Fibroblast of lung (primary cell): ENCODE results near the gene TAF6L. TPM values are rescaled to one million over a fixed set of nuclear protein-coding genes. Genes with fewer than 3 reads are reported as not detected.

Experiments
- DNase-seq, 2 donors: peaks; one replicate each; pipeline versions ENCODE4 v3.0.0 to v3.0.0-alpha.2; 2010; ENCODE audit warnings: low read depth in 2 of 2
- H2AFZ ChIP-seq: 2 replicates; pipeline ENCODE4 v1.5.1; 2012; ENCODE audit warnings: low read length, control low read depth, inconsistent platforms
- H3K27ac ChIP-seq: 2 replicates; pipeline ENCODE4 v1.5.1; 2011; ENCODE audit warnings: low read length, control low read depth; ENCODE audit not compliant: insufficient read depth
- H3K27me3 ChIP-seq: 2 replicates; pipeline ENCODE4 v1.5.1; 2011; ENCODE audit warnings: mild to moderate bottlenecking, low read length; ENCODE audit not compliant: control insufficient read depth, insufficient read depth
- H3K36me3 ChIP-seq: 2 replicates; pipeline ENCODE4 v1.5.1; 2011; ENCODE audit warnings: low read length; ENCODE audit not compliant: control insufficient read depth, insufficient read depth
- H3K4me1 ChIP-seq: 2 replicates; pipeline ENCODE4 v1.5.1; 2011; ENCODE audit warnings: low read length; ENCODE audit not compliant: control insufficient read depth, insufficient read depth; ENCODE audit errors: extremely low read depth
- H3K4me2 ChIP-seq: 2 replicates; pipeline ENCODE4 v1.5.1; 2011; ENCODE audit warnings: low read length, control low read depth; ENCODE audit not compliant: insufficient read depth; ENCODE audit errors: extremely low read depth
- H3K4me3 ChIP-seq, 4 experiments: fragments of 200-600 bp in 1 of 4; sonication (generic) in 1 of 4; replicated peaks in 1 of 4; 2 replicates each; pipeline ENCODE4 v1.5.1; 2011 to 2016; ENCODE audit warnings: low read length in 4 of 4, low read depth in 3 of 4, mild to moderate bottlenecking in 3 of 4, control low read depth in 2 of 4, inconsistent platforms in 1 of 4, mixed read lengths in 1 of 4; ENCODE audit not compliant: insufficient read depth in 1 of 4; ENCODE audit errors: control extremely low read depth in 1 of 4
- H3K79me2 ChIP-seq: 2 replicates; pipeline ENCODE4 v1.5.1; 2012; ENCODE audit warnings: mild to moderate bottlenecking, low read length, inconsistent platforms; ENCODE audit not compliant: control insufficient read depth, insufficient read depth
- H3K9ac ChIP-seq: 2 replicates; pipeline ENCODE4 v1.5.1; 2011; ENCODE audit warnings: mild to moderate bottlenecking, low read length, control low read depth; ENCODE audit not compliant: insufficient read depth
- H3K9me3 ChIP-seq: 2 replicates; pipeline ENCODE4 v1.5.1; 2012; ENCODE audit warnings: low read depth, low read length; ENCODE audit not compliant: control insufficient read depth, insufficient read depth
- H4K20me1 ChIP-seq: 2 replicates; pipeline ENCODE4 v1.5.1; 2011; ENCODE audit warnings: low read length; ENCODE audit not compliant: control insufficient read depth, insufficient read depth; ENCODE audit errors: extremely low read depth
- EZH2 ChIP-seq: IDR thresholded peaks from 2 replicates; pipeline ENCODE4 v1.5.1; 2012; ENCODE audit warnings: low read length, control low read depth, mild to moderate bottlenecking; ENCODE audit errors: missing control alignments
- polyA plus RNA-seq, 2 donors: library from polyadenylated mRNA; depleted of rRNA in 1 of 2; stranded (reverse) in 1 of 2; unstranded in 1 of 2; fragments of >200 nt; gene quantifications; 2 replicates each; pipeline ENCODE4 v1.2.1, GENCODE V29; 2011 to 2012; ENCODE audit warnings: missing spikeins in 1 of 2
- total RNA-seq: library from RNA; depleted of rRNA; stranded (reverse); fragments of >200 nt; gene quantifications from 2 replicates; pipeline ENCODE4 v1.2.1, GENCODE V29; 2014
- TF ChIP-seq, protein P1 (sequence below), 2 donors: IDR thresholded peaks in 1 of 2; conservative IDR thresholded peaks in 1 of 2; 1 replicate in 1 of 2; 2 replicates in 1 of 2; pipeline ENCODE4 v1.5.1; 2011 to 2012; ENCODE audit warnings: low read length in 2 of 2, control low read depth in 1 of 2, inconsistent platforms in 1 of 2, low read depth in 1 of 2, mild to moderate bottlenecking in 1 of 2

Gene TAF6L
- total and polyA plus RNA-seq, 2 donors (not counting 1 experiment from before 2014, with no cell fraction given), result 10.0 to 18.8 TPM

DNA sequence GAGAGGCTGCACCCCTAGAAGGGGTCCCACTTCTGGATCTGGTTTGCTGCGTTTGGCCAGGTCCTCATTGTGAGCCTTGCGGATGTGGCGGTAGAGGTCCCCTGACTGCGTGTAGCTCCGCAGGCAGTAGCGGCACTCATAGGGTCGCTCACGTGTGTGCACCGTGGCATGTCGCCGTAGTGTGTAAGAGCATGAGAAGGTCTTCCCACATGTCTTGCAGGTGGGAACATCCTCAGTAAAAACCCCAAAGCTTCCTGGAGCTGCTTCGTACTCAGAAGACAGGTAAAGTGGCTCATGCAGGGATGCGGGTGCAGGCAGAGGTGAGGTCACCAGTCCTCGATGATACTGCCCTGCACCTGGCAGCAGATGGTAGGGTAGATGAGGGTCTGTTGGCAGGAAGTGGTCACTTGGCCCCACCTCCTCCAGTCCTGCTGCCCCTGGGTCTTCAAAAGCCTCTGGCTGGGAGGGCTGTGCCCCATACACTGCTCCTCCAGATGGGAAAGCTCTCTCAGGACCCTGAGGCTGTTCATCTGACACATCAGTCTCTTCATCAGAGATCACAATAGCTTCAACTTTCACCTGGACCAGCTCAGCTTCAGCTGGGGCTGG is 18.9 kb upstream of the TAF6L start:
- H3K4me3 ChIP-seq, result no peak overlapping the region
- H3K4me2 ChIP-seq, result no peak overlapping the region
- no peaks in the 10 kb centered on the region for H4K20me1 ChIP-seq
- peaks cover 5% of the 10 kb centered on the region for H3K36me3 ChIP-seq
- no peak overlapping the region for H3K27ac ChIP-seq
- no peak overlapping the region for H2AFZ ChIP-seq
- TF ChIP-seq, protein P1, sequence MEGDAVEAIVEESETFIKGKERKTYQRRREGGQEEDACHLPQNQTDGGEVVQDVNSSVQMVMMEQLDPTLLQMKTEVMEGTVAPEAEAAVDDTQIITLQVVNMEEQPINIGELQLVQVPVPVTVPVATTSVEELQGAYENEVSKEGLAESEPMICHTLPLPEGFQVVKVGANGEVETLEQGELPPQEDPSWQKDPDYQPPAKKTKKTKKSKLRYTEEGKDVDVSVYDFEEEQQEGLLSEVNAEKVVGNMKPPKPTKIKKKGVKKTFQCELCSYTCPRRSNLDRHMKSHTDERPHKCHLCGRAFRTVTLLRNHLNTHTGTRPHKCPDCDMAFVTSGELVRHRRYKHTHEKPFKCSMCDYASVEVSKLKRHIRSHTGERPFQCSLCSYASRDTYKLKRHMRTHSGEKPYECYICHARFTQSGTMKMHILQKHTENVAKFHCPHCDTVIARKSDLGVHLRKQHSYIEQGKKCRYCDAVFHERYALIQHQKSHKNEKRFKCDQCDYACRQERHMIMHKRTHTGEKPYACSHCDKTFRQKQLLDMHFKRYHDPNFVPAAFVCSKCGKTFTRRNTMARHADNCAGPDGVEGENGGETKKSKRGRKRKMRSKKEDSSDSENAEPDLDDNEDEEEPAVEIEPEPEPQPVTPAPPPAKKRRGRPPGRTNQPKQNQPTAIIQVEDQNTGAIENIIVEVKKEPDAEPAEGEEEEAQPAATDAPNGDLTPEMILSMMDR (conservative IDR thresholded peaks at IDR 0.05 in 1 of 2, IDR thresholded peaks at IDR 0.05 in 1 of 2; ENCODE audit: low read depth in 1 of 2, low read length in 2 of 2), result no peak
- no peak for TF ChIP-seq EZH2
- H3K9ac ChIP-seq, result no peak overlapping the region
- DNase-seq, result no peak
- H3K27me3 ChIP-seq, result no peaks in the 10 kb centered on the region
- H3K79me2 ChIP-seq, result peaks cover 7% of the 10 kb centered on the region
- no peaks in the 10 kb centered on the region for H3K4me1 ChIP-seq
- no peaks in the 10 kb centered on the region for H3K9me3 ChIP-seq

DNA sequence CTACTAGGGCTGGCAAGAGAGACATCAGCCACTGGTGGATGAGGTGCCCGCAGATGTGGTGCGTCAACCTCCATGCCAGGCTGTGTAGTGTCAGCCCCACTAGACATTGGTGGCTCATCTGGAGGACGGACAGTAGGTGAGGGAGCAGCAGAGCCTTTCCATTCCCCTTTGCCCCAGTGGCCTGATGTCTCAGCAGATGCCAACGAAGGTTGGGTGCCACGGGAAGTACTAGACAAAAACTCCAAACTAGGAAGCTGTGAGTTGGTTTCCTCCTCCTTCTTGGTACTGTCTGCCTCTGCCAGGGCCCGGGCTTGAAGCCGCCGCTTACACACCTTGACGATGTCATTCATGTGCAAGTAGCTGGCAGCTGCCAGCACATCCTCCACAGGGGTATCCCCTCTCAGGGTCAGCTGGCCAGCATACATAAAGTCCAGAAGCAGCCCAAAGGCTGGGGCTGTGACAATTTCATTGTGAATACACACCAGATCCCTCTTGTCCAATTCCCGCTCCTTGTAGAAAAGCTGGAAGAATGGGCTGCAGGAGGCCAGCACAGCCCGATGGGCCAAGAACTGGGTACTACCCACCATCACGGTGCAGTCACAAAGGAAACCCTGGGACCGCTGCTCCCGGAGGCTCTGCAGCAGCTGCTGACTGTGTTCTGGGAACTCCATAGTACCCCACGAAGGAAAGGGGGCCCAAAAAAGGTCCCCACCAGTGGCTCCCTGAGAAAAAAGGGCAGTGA is 18.0 kb upstream of the TAF6L start:
- Histone ChIP-seq H2AFZ (peak overlapping the region; percentile 27), H3K79me2 (peaks cover 7% of the 10 kb centered on the region), H3K27ac (peak overlapping the region; percentile 91), H3K4me2 (peak overlapping the region; percentile 51), H4K20me1 (no peaks in the 10 kb centered on the region), H3K4me3 (peak overlapping the region; percentile 83 to 100 (median 94)), H3K4me1 (no peaks in the 10 kb centered on the region), H3K27me3 (no peaks in the 10 kb centered on the region), H3K9ac (no peak overlapping the region), H3K36me3 (peaks cover 5% of the 10 kb centered on the region), H3K9me3 (no peaks in the 10 kb centered on the region)
- TF ChIP-seq, protein P1 (conservative IDR thresholded peaks at IDR 0.05 in 1 of 2, IDR thresholded peaks at IDR 0.05 in 1 of 2; ENCODE audit: low read depth in 1 of 2, low read length in 2 of 2), result no peak
- no peak for TF ChIP-seq EZH2
- no peak for DNase-seq

DNA sequence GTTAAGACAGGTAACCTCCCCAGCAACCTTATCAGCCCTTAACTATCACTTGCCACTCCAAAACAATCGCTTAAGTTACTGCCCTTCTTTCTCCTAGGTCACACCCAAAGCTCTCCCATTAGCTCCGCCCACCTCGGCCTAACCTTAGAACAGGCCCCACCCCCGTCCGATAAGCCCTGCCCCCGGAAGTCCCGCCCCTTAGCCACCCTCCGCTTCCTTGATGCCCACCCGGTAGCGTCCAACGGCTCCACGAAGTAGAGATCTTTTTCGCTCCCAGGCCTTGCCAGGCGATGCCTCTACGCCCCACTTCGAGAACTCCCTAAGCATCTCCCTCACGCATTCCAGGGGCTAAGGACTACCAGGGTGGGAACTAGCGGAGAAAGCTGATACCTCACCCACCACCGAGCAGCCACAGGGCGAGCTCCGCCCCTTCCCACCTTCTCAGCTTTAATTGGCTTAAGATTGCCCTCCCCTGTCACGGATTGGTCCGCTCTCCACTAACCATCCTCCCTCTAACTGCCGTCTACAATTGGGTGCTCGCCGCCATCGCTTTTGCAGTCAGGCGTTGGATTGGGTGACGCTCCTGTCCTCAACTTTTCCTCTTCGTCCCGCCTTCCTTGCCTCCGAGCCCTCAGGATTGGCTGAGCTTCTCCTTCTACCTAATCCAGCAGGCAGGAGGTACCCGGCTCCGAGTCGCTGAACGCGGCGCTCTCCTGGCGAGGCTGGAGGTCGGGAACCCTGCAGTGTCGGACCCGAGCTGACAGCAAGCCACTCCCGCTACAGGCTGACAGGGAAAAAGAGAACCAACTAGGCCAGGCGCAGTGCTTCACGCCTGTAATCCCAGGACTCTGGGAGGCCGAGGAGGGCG is 17.2 kb upstream of the TAF6L start, which contains the start of gene ZBTB3:
TSS of gene ZBTB3 (minus strand) at position 425 of the 868 bp plus-strand sequence. CDS start 496 bp downstream, outside the sequence.
- peak within 1 kb of the TSS; percentile 92 for H3K9ac ChIP-seq
- peaks cover 7% of the 10 kb centered on the region for H3K79me2 ChIP-seq
- DNase-seq, result peak; percentile 99
- no peaks in the 10 kb centered on the region for H3K4me1 ChIP-seq
- TF ChIP-seq, protein P1 (conservative IDR thresholded peaks at IDR 0.05 in 1 of 2, IDR thresholded peaks at IDR 0.05 in 1 of 2; ENCODE audit: low read depth in 1 of 2, low read length in 2 of 2), result no peak
- no peak for TF ChIP-seq EZH2
- no peaks in the 10 kb centered on the region for H3K9me3 ChIP-seq
- H3K4me2 ChIP-seq, result peak within 1 kb of the TSS; percentile 71
- peak within 1 kb of the TSS; percentile 100 for H2AFZ ChIP-seq
- peak within 1 kb of the TSS; percentile 83 to 100 (median 94) for H3K4me3 ChIP-seq
- H3K27me3 ChIP-seq, result no peaks in the 10 kb centered on the region
- H3K36me3 ChIP-seq, result peaks cover 5% of the 10 kb centered on the region
- H4K20me1 ChIP-seq, result no peaks in the 10 kb centered on the region
- H3K27ac ChIP-seq, result peak within 1 kb of the TSS; percentile 91
